HG03469 (cell line): Measurements from ENCODE around the gene AZU1.
"Not testable (repeated sequence)": the region's sequence is repeated elsewhere in the genome, so short reads cannot be mapped to it uniquely, and the experiment has no call there.

Experiments used
- ATAC-seq: cut with Tn5 transposase; IDR thresholded peaks from one replicate; pipeline ENCODE4 v1.9.1; 2021; ENCODE audit warnings: mild to moderate bottlenecking, moderate library complexity, moderate number of reproducible peaks; ENCODE audit not compliant: unreplicated experiment

Gene AZU1

DNA sequence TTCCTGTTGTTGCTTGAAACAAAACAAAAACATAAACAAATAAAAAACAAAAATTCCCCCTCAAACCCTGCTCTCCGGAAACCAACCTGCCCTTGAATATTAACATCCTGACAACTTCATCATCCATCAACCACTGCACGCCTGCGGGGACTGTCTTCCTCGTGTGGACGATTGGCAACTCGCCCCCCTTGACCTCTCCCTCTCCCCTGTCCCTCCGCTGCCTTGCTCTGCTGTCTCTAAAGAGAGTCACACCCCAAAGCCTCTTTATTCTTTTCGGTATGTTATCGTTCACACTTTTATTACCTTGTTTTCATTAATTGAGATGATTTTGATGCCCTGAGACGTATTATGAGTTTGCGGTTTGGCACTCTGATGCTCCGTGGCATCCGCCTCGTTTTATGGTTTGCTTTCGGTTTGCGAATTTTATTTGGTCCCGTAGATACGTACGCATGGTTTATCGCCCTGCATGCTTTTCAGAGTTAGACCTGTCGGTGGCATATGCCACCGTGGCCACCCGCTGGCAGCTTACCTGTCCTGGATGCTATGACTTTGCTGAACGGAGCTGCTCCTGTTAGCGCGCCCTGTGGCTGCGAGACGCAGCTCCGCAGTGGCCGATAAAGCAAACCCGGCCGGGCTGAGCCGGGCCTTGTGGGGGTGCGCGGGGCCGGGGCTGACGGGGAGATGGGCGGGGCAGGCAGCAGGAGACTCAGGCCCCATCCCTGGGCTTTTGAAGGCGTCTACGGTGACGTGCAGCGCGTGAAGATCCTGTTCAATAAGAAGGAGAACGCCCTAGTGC, 19.8 kb upstream of the AZU1 start:
- ATAC-seq: no peak

DNA sequence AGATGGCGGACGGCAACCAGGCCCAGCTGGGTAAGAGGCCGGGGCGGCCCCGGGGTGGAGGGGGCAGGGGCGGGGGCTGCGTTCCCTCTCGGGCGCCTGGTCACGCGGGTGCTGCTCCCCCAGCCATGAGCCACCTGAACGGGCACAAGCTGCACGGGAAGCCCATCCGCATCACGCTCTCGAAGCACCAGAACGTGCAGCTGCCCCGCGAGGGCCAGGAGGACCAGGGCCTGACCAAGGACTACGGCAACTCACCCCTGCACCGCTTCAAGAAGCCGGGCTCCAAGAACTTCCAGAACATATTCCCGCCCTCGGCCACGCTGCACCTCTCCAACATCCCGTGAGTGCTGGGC, 19.2 kb upstream of the AZU1 start:
- ATAC-seq: no peak

DNA sequence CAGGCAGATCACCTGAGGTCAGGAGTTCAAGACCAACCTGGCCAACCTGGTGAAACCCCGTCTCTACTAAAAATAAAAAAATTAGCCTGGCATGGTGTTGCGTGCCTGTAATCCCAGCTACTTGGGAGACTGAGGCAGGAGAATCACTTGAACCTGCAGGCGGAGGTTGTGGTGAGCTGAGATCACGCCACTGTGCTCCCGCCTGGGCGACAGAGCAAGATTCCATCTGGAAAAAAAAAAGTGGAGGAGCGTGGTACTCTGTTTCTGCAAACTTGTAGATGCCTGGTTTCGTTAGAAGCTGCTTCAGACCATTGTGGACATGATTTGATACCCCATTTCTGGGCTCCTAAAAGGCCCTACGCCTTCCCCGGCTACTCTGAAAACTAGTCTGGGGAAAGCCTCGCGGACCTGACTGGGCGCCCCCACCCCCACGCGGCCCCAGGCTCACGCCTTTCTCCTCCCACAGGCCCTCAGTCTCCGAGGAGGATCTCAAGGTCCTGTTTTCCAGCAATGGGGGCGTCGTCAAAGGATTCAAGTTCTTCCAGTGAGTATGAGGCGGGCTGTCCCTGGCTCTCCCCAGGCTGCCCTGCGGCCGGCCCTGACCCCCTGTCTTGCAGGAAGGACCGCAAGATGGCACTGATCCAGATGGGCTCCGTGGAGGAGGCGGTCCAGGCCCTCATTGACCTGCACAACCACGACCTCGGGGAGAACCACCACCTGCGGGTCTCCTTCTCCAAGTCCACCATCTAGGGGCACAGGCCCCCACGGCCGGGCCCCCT, 17.4 kb upstream of the AZU1 start:
- no peak for ATAC-seq

DNA sequence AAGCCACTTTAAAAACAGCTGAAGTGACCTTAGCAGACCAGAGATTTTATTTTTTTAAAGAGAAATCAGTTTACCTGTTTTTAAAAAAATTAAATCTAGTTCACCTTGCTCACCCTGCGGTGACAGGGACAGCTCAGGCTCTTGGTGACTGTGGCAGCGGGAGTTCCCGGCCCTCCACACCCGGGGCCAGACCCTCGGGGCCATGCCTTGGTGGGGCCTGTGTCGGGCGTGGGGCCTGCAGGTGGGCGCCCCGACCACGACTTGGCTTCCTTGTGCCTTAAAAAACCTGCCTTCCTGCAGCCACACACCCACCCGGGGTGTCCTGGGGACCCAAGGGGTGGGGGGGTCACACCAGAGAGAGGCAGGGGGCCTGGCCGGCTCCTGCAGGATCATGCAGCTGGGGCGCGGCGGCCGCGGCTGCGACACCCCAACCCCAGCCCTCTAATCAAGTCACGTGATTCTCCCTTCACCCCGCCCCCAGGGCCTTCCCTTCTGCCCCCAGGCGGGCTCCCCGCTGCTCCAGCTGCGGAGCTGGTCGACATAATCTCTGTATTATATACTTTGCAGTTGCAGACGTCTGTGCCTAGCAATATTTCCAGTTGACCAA, 16.7 kb upstream of the AZU1 start:
- ATAC-seq: no peak

DNA sequence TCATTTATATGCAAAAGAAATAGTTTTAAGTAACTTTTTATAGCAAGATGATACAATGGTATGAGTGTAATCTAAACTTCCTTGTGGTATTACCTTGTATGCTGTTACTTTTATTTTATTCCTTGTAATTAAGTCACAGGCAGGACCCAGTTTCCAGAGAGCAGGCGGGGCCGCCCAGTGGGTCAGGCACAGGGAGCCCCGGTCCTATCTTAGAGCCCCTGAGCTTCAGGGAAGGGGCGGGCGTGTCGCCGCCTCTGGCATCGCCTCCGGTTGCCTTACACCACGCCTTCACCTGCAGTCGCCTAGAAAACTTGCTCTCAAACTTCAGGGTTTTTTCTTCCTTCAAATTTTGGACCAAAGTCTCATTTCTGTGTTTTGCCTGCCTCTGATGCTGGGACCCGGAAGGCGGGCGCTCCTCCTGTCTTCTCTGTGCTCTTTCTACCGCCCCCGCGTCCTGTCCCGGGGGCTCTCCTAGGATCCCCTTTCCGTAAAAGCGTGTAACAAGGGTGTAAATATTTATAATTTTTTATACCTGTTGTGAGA, 16.1 kb upstream of the AZU1 start:
- ATAC-seq: no peak

DNA sequence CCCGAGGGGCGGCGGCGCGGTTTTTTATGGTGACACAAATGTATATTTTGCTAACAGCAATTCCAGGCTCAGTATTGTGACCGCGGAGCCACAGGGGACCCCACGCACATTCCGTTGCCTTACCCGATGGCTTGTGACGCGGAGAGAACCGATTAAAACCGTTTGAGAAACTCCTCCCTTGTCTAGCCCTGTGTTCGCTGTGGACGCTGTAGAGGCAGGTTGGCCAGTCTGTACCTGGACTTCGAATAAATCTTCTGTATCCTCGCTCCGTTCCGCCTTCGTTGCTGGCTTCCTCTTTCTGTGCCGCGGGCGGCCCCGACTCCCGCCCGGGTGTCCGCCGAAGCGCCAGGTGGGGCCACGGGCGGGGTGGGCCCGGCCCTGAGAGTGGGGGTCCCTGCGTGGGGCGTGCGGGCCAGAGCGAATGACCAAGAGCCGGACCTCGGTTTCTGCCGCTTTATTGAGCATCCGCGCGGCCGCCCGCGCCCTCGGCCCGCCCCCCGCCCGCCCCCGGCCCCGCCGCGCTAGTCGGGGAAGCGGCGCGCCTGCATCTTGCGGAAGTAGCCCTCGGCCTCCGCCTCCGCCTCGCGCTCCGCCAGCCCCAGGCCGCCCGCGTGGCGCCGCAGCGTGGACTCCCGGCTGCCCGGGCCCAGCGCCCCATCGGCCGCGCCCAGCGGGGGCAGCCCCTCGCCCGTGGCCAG, 15.4 kb upstream of the AZU1 start:
- no peak for ATAC-seq

DNA sequence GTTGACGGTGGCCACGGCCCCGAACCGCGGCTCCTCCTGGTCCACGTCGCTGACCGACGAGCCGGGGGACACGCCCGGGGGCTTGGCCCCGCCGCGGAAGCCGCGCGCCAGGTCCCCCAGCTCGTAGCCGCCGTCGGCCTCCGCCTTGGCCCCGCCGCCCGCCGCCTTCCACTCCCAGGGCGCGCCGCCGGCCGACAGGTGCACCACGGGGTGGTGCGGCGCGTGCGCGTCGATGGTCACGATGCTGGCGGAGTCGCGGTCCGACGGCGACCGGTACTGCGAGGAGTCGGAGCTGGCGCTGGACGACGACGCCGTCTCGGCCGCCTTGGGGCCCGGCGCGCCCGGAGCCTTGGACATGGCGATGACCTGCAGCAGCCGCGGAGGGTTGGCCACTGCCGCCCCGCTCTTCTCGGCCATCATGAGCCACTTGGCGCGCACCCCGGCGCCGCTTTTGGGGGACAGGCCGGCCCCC, 14.9 kb upstream of the AZU1 start:
- ATAC-seq: no peak

DNA sequence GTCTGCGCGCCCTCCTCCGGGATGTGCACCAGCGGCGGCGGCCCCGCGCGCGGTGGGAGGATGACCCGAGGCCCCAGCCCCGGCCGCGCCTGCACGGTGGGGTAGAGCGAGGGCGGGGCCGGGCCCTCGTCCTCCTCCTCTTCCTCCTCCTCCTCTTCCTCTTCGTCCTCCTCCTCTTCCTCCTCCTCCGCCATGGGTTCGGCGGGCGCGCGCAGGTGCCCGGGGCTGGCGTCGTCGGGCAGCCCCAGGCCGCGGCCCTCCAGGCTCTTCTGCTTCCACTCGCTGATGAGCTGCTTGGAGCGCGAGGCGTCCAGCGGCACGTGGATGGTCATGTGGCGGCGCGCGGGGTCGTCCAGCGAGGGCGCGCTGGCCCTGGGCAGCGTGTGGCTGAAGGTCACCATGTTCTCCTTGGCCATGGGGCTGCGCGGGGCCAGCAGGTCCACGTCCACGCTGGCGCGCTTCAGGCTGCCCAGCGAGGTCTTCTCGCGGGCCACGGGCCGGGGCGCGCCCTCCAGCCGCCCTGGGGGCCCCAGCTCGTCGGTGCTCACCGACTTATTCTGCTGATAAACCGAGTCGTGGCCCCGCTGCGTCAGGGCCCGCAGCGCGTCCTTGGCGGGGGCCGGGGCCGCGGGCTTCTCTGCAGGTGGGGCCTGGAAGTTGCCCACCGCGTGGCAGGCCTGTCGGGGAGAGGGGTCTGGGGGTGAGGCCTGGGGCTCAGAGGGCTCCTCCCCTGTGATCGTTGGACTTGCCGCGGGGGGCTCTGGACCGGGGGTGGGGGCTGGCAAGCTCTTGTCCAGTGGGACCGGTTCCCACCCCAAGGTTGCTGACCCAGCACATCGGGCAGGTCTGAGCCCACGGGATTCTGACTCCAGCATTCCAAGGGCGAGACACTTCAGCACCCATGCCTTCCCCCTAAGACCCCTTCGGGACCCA, 14.2 kb upstream of the AZU1 start:
- ATAC-seq: no peak

DNA sequence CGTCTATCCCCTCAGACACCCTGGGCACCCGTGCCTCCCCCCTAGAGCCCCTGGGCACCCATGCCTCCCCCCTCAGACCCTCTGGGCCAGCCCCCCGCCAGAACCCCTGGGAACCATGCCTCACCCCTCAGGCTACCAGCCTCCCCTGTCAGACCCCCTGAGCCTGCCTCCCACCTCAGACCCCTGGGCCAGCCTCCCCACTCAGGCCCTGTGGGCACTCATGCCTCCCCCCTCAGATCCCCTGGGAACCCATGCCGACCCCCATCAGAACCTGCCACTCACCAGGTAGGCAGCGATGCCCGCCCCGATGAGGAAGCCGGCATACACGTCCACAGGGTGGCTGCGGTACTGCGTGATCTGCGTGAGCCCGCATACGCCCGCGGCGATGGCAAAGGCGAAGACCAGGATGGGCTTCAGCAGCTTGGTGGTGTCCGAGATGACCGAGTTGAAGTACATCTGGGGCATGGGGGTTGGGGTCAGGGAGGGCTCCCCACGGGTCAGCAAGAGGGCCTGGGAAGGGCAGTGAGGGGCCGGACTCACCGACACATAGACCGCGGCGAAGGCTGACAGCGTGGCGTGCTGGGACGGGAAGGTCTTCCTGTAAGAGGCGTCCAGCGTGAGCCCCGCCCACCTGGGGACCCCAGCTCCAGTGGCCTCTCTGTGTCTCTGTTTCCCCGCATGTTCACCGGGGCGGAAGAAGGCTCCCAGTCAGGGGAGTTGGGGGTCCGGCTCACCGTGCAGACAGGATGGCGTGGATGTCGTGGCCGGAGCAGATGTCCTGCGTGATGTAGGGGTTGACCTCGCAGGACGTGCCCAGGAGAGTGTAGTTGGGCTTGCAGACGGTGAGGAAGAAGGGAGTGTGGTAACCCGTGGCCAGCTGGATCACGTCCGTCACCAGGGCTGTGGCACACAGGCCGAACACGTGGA, 13.2 kb upstream of the AZU1 start:
- ATAC-seq: no peak

DNA sequence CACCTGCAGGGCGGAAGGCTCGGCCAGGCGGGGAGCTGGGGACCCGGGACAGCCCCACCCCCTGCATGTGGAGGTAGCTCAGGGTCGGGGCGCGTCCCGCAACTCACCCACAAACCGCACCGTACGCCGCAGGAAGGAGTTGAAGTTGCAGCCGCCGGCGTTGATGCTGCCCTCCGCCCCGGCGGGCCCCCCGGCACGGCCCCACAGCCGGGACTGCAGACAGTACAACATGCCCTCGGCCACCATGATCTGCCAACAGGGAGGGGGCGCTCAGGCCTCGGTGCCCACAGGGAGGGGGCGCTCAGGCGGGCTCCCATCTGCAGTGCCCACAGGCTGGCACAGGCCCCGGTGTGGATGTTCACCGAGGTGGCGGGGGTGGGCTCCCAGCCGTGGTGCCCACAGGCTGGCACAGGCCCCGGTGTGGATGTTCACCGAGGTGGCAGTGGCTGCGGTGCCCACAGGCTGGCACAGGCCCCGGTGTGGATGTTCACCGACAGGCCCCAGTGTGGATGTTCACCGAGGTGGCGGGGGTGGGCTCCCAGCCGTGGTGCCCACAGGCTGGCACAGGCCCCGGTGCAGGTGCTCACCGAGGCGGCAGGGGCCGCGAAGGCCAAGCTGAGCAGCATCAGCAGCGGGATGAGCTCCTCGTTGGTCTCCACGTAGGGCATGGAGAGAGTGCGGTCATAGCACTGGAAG, 12.4 kb upstream of the AZU1 start:
- ATAC-seq: no peak

DNA sequence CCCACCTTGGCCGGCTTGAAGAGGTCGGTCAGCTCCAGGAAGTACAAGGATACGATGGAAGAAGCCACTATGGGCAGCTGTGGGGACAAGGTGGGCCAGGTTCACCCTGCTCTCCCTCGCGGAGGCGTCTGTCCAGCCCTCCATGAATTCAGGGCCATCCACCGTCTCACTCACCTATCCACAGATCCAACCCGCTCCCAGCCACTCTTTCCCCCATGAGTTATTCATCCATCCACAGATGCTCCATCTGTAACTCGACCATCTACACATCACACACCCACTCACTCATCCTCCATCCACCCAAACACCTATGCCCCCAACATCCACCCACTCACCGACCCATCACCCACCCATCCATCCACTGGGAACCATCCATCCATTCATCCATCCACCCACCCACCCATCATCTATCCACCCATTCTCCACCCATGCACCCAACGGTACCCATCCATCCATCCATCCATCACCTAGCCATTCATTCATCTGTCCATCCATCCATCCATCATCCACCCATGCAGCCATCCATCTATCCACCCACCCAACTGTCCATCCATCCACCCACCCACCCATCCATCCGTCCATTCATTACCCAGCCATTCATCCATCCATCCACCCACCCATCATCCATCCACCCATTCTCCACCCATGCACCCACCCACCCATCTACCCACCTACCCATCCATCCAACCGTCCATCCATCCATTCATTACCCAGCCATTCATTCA, 11.7 kb upstream of the AZU1 start:
- no peak for ATAC-seq

DNA sequence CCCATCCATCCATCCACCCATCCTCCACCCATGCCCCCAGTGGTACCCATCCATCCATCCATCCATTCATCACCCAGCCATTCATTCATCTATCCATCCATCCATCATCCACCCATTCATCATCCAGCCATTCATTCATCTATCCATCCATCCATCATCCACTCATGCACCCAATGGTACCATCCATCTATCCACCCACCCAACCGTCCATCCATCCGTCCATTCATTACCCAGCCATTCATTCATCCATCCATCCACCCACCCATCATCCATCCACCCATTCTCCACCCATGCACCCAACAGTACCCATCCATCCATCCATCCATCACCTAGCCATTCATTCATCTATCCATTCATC, 11.2 kb upstream of the AZU1 start:
- no peak for ATAC-seq

DNA sequence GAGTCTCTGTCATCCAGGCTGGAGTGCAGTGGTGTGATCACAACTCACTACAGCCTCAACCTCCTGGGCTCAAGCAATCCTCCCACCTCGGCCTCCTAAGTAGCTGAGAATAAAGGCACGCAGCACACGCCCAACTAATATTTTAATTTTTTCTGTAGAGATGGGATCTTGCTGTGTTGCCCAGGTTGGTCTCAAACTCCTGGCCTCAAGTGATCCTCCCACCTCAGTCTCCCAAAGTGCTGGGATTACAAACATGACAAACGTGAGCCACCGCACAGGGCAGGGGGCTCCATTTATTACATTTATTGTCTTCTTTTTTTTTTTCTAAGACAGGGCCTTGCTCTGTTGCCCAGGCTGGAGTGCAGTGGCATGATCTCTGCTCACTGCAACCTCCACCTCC, 7.4 kb upstream of the AZU1 start:
- ATAC-seq: not testable (repeated sequence)

DNA sequence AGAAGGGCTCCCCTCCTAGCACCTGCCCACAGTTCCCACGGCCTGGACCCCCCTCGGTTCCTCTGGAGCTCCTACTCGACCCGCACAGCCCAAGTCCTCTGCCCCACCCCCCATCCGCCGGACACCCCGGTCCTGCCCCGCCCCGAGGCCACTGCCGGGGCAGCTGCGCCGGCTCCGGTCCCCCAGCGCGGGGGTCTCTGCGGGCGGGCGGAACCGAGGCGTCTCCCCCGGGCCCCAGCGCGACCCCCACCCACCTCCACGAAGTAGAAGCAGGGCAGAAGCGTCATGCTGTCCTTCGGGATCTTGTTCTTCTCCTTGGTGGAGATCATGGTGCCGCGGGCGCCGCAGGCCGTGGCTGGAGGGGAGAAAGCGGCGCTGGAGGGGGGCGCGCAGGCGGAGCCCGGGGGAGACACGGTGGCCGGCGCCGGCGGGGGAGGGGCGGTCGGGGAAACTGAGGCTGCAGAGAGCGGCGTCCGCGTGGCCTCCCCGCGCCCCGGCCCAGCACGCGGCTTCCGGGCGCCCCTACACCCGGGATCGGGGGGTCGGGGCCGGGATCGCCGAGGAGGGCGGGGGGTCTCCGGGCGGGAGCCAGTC, 6.3 kb upstream of the AZU1 start:
- no peak for ATAC-seq

DNA sequence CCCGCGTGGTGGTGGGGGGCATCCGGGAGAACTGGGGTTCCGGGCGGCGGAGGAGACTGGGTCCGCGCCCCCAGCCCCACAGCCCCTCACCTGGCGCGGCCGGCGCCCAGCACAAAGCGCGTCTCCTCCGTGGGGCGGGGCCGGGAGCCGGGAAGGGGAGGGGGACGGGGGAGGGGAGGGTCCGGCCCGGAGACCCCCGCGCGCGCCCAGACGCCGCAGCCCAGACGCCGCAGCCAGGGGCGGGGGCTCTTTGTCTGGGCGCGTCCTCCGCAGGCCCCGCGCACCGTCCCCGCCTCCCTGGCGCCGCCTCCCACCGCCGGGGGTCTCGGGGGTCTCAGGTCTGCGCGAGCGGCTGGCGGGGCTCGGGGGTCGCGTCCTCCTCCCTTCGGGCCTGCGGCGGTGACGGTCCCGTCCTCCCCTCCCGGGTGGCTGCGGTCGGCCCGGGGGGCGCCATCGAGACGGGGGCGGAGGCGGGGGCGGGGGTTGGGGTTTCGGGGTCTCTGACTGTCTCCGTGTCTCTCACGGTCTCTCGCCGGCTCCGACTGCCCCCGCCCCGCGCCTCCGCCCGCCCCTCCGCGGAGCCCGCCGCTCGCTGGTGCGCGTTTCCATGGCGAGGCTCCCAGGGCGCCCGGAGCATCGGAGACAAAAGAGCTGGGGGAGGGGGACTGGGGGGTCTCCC, 5.7 kb upstream of the AZU1 start, which contains the start of gene PLPPR3:
TSS of gene PLPPR3 (minus strand) at position 131 of the 679 bp plus-strand sequence. CDS start 396 bp downstream, outside the sequence.
- no peak for ATAC-seq

DNA sequence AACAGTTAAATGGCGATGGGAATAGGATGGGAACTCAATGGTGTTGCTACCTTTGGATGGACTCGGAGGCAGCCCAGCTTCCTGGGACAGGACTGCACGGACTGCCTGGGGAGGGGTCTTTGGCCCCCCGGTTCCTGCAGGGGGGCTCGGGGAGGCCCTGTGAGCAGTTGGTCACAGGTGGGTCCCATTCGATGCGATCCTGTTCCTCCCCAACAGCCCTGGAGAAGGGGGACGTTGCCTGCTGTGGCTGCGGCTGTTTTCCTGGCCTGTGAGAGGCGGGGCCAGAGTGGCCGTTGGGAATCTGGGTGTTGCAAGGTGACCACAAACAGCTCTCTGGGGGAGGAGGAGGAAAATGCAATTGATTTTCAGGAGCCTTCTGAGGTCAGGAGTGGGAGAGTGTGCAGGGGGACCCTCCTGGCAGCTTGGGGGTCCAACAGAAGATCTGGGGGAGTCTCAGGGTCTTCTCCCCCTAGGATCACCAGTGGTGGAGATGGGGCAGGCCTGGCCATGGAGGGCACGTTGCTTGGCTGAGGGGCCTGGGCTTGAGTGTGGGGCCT, 4.0 kb upstream of the AZU1 start:
- no peak for ATAC-seq
